ENCODE data around the gene MBNL2.

Gene MBNL2

DNA sequence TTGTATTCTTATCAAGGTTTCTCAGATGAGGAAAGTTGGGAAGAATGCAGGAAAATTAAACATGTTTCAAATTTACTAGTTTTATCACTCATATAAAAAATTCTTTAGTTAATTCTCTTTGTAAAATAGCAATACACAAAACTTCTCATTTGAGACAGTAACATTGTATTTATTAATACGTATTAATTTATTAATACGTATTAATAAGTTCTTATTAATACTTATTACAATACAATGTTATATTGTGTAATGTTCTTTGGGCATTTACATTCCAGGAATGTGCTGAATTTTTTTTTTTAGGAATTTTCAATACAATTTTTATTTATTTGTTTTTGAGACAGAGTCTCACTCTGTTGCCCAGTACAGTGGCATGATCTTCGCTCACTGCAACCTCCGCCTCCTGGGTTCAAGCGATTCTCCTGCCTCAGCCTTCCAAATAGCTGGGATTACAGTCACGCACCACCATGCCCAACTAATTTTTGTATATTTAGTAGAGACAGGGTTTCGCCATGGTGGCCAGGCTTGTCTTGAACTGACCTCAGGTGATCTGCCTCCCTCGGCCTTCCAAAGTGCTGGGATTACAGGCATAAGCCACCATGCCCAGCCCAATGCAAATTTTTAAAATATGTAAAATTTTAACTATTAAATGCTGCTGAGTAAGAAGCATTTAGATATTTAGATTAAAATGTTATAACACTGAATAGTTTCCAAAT lies 31.6 kb downstream of the MBNL2 start:
- no peak for DNase-seq (ENCODE audit: low read depth in 2 of 2)

DNA sequence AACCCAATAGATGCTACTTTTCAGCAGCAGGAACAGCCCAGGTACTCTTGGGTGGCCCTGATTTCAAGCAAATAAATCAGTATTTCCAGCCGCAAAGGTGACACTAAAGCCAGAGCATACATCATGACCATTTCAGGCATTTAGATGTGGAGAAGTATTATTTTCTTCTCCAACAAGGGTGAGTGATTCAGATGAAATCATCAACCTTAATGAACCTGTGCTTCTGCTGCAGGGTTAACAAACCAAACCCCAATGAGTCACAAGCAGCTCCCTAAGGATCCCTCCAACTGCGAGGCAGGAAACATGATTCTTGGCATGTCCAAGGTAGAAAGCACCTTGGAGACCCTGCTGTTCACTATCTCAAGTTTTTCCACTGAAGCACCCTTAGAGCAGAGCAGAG lies 32.7 kb downstream of the MBNL2 start:
- no peak for DNase-seq (ENCODE audit: low read depth in 2 of 2)

DNA sequence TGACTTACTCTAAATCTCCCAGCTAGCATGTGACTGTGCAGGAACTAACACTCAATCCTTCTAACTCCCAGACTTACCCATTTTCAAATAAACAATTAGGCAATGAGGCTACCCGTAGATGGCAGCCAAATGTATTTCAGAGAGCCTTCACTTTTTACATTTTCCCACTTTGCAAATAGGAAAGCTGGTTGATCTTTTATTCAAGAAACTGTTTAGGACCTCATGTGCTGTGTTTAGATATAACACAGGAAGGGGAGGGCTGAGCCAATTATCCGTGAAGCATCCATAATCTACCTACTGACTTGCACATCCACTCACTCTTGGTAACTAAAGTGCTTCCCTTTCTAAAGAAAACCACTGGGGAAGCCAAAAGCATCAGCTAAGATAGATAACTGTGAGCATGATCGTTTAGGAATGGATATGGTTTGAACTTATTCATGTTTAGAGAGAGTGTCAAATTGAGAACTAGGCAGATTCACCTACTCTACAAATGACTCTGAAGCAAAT lies 33.4 kb downstream of the MBNL2 start:
- DNase-seq (ENCODE audit: low read depth in 2 of 2) = no peak

DNA sequence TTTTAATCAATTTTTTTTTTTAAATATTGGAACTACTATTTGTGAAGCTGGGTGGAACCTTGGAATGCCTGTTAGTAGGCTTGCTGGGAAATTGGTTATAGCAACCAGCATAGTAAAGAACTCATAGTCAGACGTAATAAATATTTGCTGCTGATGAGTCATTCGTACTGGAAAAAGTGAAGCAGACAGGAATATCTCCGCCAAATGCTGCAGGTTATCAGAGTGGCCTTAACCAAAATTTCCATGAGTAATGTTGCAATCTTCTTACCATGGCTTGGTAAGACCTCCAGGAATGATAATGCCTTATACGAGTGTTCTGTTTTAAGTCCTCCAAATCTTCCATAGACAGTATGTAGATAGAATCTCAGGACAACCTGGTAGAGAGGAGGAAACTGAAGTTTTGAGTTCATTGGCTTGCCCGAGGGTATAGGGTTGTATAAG lies 34.2 kb downstream of the MBNL2 start:
- no peak for DNase-seq (ENCODE audit: low read depth in 2 of 2)

GRCh38 chr13:97257228-97257755 lies 35.2 kb downstream of the MBNL2 start:
- no peak for DNase-seq (ENCODE audit: low read depth in 2 of 2)

- DNase-seq (ENCODE audit: low read depth in 2 of 2) = no peak
Measured at GRCh38 chr13:97257800-97258799, 36.0 kb downstream of the MBNL2 start.

DNA sequence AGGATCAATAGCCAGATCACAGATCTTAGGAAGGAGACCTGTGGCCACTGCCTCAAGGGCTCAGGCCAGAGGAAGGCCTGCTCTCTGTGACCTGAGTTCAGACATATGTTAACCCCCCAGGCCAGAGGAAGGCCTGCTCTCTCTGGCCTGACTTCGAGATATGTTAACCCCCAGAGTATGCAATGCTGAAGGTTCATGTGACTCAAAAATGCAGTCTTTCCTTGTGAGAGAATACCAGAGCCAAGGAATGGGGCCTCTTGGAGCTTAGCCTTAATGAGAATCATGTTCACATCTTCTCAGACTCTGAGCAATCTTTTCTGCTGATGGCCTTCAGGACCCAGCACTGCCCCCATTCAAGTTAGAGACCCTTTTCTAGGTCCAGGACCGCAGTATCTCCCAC lies 36.7 kb downstream of the MBNL2 start:
- no peak for DNase-seq (ENCODE audit: low read depth in 2 of 2)

DNA sequence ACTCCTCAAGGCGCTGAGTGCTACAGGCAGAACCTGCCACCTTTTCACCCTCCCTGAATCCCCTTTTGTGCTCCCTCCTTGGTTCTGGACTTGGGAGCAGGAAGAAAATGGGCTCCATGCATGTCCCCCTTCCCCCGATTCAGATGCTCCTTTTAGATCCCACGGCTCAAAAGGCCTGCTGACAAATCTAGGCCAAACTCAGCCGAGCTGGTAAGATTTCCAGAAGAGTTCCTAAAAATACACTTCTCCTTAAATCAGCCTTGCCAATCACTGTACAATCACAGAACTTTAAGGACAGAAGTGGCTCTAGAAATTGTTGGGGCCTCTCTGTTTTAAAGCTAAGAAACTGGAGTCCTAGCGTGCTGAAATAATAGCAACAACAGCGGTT lies 37.3 kb downstream of the MBNL2 start:
- DNase-seq (ENCODE audit: low read depth in 2 of 2) = no peak

GRCh38 chr13:97259798-97260714 lies 37.9 kb downstream of the MBNL2 start:
- DNase-seq (ENCODE audit: low read depth in 2 of 2) = no peak

GRCh38 chr13:97261254-97262005 lies 39.3 kb downstream of the MBNL2 start:
- no peak for DNase-seq (ENCODE audit: low read depth in 2 of 2)

DNA sequence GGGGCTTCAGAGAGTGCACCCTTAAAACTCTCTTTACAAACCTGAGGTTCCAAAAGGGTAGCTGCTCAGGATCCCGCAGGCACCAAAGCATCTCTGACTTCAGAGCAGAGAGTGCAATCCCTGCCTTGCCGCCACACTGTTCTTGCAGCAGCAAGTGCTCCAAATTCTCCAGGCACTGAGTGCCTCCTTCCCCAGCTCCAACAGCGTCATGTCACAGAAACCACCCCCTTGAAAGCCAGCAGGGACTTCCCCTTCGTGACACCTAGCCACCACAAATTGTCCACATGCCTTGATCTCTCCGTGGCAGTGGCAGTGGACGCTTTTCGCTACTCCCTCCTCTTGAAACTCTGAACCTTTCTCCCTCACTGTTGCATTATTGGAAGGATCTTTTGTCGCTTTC lies 39.9 kb downstream of the MBNL2 start:
- no peak for DNase-seq (ENCODE audit: low read depth in 2 of 2)

GRCh38 chr13:97263160-97263559 lies 41.0 kb downstream of the MBNL2 start:
- DNase-seq (ENCODE audit: low read depth in 2 of 2) = no peak

- DNase-seq (ENCODE audit: low read depth in 2 of 2) = no peak
Measured at GRCh38 chr13:97264663-97265062, 42.5 kb downstream of the MBNL2 start.

DNA sequence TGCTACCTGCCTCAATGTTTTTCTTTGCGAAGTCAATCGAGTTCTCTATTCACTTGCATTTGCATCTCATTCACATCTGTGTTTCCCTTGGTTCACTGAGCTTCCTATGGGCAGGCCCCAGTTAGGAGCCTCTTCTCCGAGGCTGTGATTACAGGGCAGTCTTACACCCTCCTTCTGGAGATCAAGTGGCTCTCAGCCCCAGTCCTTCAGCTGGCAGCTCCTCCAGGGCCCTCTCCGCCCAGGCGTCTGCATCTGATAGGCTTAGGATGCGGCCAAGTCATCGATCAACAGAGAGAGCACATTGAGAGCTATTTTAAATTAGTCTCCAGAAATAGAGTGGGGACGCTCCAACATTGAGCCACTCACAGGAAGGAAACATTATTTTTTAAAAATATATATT lies 44.2 kb downstream of the MBNL2 start:
- DNase-seq (ENCODE audit: low read depth in 2 of 2) = no peak

- DNase-seq (ENCODE audit: low read depth in 2 of 2) = no peak
Measured at GRCh38 chr13:97266772-97267417, 44.8 kb downstream of the MBNL2 start.

DNA sequence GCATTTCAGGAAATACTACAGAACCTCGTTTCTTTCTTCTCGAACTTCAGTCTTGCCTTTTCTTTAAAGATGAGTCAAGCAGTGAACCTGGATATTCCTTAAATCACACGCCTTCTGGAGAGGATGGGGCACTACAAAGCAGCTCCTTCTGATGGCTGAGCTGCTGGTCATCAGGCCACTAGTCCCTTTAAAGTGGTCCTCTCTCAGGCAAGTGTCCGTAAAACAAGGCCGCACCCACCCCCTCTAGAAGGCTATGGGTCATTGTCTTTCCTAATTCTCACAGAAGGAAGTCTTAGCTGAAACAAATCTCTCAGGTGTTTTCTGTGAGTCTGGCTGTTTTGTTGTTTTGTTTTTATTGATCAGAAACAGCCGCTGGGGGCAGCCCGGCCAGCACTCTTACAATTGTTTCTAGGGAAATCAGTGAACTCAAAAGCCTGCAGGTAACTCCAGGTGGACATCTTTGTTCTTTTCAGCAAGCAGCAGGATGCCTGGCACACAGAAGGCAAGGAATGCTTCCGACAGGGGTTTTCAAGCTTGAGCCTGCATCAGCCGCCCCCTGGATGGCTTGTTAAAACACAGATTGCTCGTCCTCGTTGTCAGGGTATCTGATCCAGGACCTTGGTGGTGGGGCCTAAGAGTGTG lies 45.4 kb downstream of the MBNL2 start:
- DNase-seq (ENCODE audit: low read depth in 2 of 2) = no peak

- no peak for DNase-seq (ENCODE audit: low read depth in 2 of 2)
Measured at GRCh38 chr13:97268772-97269171, 46.6 kb downstream of the MBNL2 start.

- no peak for DNase-seq (ENCODE audit: low read depth in 2 of 2)
Measured at GRCh38 chr13:97269603-97270002, 47.5 kb downstream of the MBNL2 start.

DNA sequence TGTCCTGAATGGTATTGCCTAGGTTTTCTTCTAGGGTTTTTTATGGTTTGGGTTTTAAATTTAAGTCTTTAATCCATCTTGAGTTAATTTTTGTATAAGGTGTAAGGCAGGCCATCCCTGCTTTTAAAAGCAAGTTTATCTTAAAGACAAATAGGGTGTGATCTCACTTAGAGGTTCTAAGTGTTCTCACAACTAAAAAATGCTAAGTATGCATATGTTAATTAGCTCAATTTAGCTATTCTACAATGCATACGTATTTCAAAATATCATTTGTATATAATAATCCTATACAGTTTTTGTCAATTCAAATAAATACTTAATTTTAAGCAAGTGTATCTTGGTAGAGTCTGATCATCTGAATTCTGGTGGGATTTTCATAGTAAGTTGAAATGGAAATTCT lies 50.4 kb downstream of the MBNL2 start:
- no peak for DNase-seq (ENCODE audit: low read depth in 2 of 2)
